Spleen (tissue), 7 donors: Measurements from ENCODE around the gene PARVB.

Source experiments
- POLR2A ChIP-seq, 3 donors: fragments of 450-650 bp; IDR thresholded peaks; one replicate each; pipeline ENCODE4 v1.5.1; 2017; ENCODE audit warnings: antibody characterized with exemption in 3 of 3, mild to moderate bottlenecking in 1 of 3
- POLR2AphosphoS5 ChIP-seq, 3 donors: sonication (generic); formaldehyde crosslinking; IDR thresholded peaks; one replicate each; pipeline ENCODE4 v1.5.1; 2017; ENCODE audit warnings: antibody characterized with exemption in 3 of 3
- TF ChIP-seq, protein P1 (sequence below), 11 experiments: fragments of 200-600 bp in 7 of 11; fragments of 450-650 bp in 4 of 11; sonication (generic) in 4 of 11; IDR thresholded peaks in 8 of 11; conservative IDR thresholded peaks in 3 of 11; 1 replicate in 7 of 11; 2 replicates in 4 of 11; pipeline versions ENCODE4 v1.4.0 to v1.8.0; 2016 to 2021; ENCODE audit warnings: antibody characterized with exemption in 11 of 11, inconsistent platforms in 4 of 11, mild to moderate bottlenecking in 1 of 11
- donor health status: DM: no; HTN: no; CAD: no; lungs with moderate emphysema.
- donor health status: DM: no; HTN: no; CAD: no.
- donor health status: DM: no; HTN: no; CAD: no.

DNA sequence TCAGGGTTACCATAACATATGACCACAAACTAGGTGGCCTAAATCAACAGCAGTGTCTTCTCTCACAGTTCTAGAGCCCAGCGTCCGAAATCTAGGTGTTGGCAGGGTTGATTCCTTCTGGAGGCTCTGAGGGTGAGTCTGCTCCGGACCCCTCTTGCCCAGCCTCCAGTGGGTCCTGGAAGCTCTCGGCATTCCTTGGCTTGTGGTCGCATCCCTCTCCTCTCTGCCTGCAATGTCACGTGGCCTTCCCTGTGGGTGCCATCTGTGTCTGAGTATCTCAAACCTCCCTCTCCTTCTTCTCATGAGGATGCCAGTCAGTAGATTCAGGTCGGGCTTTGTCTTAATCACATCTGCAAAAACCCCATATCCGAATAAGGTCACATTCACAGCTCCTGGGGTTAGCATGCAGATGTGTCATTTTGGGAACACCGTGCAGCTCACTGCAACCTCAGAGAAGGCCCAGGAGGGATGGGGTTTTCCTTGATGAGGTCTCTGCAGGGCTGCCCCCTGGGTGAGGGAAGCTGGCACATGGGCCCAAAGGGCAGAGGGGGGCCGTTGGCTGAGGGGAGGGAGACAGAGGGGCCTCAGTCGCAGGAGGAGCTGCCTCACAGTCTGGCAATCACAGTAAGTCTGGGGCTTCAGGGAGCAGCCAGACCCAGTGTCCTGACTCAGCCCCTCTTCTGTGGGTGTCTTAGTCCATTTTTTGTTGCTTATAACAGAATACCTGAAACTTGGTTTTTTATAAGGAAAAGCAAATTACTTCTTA, 197.8 kb downstream of the PARVB start:
- no peak for TF ChIP-seq POLR2A (IDR thresholded peaks at IDR 0.05)
- TF ChIP-seq, protein P1, sequence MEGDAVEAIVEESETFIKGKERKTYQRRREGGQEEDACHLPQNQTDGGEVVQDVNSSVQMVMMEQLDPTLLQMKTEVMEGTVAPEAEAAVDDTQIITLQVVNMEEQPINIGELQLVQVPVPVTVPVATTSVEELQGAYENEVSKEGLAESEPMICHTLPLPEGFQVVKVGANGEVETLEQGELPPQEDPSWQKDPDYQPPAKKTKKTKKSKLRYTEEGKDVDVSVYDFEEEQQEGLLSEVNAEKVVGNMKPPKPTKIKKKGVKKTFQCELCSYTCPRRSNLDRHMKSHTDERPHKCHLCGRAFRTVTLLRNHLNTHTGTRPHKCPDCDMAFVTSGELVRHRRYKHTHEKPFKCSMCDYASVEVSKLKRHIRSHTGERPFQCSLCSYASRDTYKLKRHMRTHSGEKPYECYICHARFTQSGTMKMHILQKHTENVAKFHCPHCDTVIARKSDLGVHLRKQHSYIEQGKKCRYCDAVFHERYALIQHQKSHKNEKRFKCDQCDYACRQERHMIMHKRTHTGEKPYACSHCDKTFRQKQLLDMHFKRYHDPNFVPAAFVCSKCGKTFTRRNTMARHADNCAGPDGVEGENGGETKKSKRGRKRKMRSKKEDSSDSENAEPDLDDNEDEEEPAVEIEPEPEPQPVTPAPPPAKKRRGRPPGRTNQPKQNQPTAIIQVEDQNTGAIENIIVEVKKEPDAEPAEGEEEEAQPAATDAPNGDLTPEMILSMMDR (IDR thresholded peaks at IDR 0.05 in 8 of 11, conservative IDR thresholded peaks at IDR 0.05 in 3 of 11): no peak
- no peak for TF ChIP-seq POLR2AphosphoS5 (IDR thresholded peaks at IDR 0.05)
